Epithelial cell of prostate (primary cell): ENCODE data around the gene OR52A5.

ENCODE experiments used
- DNase-seq: peaks from one replicate; pipeline ENCODE4 v3.0.0-alpha.2; 2011; ENCODE audit warnings: low read depth, low spot score
- H3K27ac ChIP-seq: fragments of 450-650 bp; 2 replicates; pipeline ENCODE4 v1.5.1; 2017; ENCODE audit warnings: mild to moderate bottlenecking

OR52A5 gene

DNA sequence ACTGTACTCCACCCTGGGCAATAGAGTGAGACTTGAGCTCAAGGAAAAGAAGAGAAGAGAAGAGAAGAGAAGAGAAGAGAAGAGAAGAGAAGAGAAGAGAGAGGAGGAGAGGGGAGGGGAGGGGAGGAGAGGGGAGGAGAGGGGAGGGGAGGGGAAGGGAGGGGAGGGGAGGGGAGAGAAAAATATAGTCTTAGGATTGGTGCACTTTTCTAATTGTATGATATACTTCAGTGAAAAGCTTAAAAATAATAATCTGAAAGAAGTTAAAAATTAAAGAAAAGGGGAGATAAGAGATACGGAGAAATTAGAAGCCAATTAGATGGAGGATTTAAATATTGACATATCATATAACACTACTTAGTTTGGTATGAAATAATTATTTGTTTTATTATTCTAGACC, 19.3 kb downstream of the OR52A5 start:
- H3K27ac ChIP-seq = no peak overlapping the region
- no peak for DNase-seq

DNA sequence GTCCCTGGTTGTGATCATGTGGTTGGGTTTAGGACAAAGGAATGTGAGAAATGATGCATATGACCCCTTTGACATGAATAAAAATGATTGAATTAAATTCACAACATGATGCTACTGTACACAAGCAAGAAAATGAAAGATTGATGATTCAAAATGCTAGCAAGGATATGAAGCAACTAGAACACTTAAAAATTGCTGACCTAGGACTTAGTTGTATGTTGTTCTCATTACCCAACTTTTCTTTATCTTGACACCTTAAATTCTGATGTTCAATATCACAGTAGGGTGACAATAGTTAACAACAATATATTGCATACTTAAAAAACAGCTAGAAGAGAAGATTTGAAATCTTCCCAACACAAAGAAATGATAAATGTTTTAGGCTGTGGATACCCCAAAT, 20.6 kb downstream of the OR52A5 start:
- DNase-seq = no peak
- no peak overlapping the region for H3K27ac ChIP-seq

DNA sequence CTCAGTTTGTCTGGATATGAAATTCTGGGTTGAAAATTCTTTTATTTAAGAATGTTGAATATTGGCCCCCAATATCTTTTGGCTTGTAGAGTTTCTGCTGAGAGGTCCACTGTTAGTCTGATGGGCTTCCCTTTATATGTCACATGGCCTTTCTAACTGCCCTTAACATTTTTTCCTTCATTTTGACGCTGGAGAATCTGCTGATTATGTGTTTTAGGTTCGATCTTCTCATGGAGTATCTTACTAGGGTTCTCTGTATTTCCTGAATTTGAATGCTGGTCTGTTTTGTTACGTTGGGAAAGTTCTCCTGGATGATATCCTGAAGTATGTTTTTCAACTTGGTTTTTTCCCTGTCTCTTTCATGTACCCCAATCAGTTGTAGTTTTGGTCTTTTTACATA, 22.8 kb downstream of the OR52A5 start:
- no peak for DNase-seq
- H3K27ac ChIP-seq = no peak overlapping the region

DNA sequence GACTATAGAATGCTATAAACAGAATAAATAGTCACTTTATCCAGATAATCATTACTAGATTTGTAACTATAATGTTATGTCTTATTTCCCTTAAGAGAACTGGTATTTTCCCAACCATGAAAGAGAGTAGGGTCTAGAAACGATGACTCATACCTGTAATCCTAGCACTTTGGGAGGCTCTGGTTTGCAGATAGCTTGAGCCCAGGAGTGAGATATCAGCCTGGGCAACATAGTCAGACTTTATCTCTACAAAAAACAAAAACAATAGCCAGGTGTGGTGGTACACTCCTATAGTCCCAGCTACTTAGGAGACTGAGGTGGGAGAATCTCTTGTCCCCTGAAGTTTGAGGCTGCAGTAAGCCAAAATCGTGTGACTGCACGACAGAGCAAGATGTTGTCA, 30.9 kb downstream of the OR52A5 start:
- no peak for DNase-seq
- H3K27ac ChIP-seq = no peak overlapping the region

DNA sequence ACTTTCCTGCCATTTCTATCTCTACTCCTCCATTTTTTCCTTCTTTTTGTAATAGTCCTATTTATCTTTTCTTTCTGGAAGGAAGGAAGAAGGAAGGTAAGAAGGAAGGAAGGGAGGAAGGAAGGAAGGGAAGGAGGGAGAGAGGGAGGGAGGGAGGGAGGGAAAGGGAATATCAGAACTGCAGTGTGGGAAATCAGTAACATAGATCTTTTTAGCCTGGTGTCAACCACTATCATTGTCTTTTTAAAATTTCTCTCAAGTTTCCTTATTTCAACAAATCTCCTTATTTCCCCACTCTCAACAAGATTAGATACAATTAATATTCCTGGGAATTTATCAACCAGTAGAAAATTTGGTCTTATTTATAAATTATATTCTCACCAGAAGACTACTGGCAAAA, 35.1 kb downstream of the OR52A5 start:
- DNase-seq = no peak
- no peak overlapping the region for H3K27ac ChIP-seq

DNA sequence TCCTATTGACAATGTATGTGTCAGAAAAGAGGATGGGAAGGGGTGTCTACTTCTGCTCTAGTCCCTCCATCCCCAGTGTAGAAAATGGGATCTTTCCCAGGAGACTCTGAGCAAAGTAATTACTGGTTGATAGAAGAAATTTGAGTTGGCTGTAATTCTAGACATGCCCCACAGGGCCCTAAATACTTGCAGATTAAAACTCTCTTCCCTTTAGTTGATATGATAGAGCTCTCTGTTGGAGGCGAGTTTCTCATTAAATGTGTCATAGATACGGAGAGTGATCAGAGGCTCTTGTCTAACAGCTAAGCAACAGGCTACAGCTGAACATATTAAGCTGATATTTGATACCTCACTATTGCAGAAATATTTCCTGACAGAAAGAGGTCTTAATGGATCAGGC, 35.9 kb downstream of the OR52A5 start:
- DNase-seq = no peak
- H3K27ac ChIP-seq = no peak overlapping the region

DNA sequence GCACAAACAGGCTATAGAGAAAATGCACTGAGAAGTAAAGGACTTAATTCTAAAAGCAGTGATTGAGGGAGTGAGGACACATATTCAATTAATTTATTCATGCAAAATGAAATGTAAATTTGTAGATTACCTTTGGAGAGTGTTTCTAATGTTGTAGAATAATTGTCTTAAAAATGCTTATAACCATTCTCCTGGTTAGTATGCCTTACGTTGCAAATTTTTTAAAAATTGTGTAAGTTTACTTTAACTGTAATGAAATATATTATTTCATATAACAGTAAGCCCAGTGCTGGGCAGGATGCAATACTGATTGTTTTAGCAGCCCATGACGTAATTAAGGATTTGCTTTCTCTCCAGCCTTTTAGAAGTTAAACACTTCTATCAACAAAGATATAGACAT, 42.1 kb downstream of the OR52A5 start:
- H3K27ac ChIP-seq = no peak overlapping the region

DNA sequence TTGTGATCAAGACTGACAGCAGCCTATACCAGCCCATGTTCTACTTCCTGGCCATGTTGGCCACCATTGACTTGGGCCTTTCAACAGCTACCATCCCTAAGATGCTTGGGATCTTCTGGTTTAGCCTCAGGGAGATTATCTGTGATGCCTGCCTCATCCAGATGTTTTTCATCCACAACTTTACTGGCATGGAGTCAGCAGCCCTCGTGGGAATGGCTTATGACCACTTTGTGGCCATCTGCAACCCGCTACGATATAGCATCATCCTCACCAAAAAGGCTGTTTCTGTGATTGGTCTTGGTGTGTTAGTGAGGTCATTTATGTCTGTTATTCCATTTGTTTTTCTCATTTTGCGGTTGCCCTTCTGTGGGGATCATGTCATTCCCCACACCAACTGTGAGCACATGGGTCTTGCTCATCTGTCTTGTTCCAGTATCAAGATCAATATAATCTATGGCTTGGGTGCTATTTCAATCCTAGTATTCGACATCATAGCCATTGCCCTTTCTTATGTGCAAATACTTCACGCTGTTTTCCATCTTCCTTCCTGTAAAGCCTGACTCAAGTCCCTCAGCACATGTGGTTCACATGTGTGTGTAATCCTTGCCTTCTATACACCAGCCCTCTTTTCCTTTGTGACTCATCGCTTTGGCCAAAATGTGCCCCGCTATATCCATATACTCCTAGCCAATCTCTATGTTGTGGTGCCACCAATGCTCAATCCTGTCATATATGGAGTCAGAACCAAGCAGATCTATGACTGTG, 45.2 kb downstream of the OR52A5 start:
- no peak for DNase-seq
- H3K27ac ChIP-seq = no peak overlapping the region

More for the DNA sequence above, 42.1 kb downstream of the OR52A5 start:
- DNase-seq = no peak

DNA sequence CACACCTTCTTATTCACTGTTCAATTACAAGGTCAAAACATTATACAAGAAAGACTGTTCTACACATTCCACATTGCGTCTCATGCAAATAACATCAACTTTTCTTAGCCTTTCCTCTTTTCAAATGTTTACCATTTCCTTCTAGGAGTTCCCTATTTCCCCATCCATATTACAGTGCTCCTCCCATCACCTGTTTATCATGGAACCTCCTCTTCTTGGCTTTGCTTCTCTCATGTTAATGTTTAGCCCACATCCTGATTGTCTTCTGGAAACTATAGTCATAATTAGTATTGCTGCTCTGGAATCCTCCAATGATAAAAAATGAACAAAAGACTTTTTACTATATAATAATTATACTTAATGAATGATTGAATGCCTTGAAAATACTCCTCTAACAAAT, 47.5 kb downstream of the OR52A5 start:
- DNase-seq = no peak
- no peak overlapping the region for H3K27ac ChIP-seq

DNA sequence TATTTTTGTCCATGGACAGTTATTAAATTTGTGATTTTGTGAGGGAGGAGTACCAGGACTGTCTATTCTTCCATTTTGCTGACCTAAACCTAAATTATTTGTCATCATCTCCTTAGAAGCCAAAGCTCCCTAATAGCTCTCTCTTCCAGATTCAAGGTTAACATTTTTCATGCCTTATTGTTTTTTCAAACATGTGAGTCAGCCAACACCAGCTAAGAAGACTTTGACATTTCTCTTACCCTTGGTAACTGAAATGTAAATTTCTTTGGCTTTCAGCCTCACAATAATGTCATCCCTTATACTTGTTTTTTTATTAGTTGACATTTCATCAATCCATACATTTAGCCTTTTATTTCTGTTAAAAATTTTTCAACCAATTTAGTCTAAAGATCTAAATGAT, 49.6 kb downstream of the OR52A5 start:
- DNase-seq = no peak
- H3K27ac ChIP-seq = no peak overlapping the region

DNA sequence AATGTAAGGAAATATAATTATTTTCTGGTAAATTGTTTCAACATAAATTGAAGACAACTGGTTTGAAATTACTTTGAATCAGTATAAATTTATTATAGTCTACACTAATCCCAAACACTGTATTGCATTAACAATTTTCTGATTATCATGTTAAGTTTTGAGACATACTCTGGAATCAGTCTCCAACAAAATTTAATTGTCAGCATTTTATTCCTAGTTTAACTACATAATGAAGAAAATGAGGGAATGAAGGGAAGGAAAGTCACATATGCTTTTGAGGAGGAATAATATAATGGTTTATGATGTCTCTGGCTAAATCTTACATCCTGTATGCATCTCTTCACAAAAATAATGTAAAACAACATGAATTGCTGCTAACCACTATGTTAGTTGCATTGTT, 54.6 kb downstream of the OR52A5 start:
- H3K27ac ChIP-seq = no peak overlapping the region
- no peak for DNase-seq

DNA sequence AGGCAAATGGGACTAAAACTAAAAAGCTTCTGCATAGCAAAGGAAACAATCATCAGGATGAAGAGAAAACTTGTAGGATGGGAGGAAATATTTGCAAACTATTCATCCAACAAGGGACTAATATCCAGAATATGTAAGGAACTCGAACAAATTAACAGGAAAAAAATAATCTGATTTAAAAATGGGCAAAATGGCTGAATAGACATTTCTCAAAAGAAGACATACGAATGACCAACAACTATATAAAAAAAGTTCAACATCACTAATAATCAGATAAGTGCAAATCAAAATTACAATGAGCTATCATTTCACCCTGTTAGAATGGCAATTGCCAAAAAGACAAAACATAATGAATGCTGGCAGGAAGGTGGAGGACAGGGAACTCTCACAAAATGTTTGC, 56.8 kb downstream of the OR52A5 start:
- no peak for DNase-seq
- H3K27ac ChIP-seq = no peak overlapping the region
